KOPT-K1 (cell line): ENCODE measurements around the gene DNAH2.

Experiments
- H3K27ac ChIP-seq: fragments of 200-600 bp; sonication (generic); 2 replicates; pipeline ENCODE4 v1.5.1; 2016; ENCODE audit warnings: antibody characterized with exemption, mild to moderate bottlenecking, low read depth, low read length; ENCODE audit not compliant: poor library complexity, severe bottlenecking
- H3K36me3 ChIP-seq: fragments of 200-600 bp; sonication (generic); 2 replicates; pipeline ENCODE4 v1.5.1; 2017; ENCODE audit warnings: antibody characterized with exemption, mild to moderate bottlenecking, low read length, moderate library complexity; ENCODE audit not compliant: insufficient read depth
- H3K9me3 ChIP-seq: fragments of 200-600 bp; sonication (generic); 2 replicates; pipeline ENCODE4 v1.5.1; 2017; ENCODE audit warnings: antibody characterized with exemption, low read length, mild to moderate bottlenecking; ENCODE audit not compliant: insufficient read depth, poor library complexity, severe bottlenecking

The DNAH2 gene

GRCh38 chr17:7825206-7825990, 107.9 kb downstream of the DNAH2 start:
- no peaks in the 10 kb centered on the region for H3K36me3 ChIP-seq
- H3K9me3 ChIP-seq = no peaks in the 10 kb centered on the region
- no peak overlapping the region for H3K27ac ChIP-seq

- Histone ChIP-seq H3K36me3 (no peaks in the 10 kb centered on the region), H3K9me3 (no peaks in the 10 kb centered on the region), H3K27ac (no peak overlapping the region)
Measured at GRCh38 chr17:7830616-7831015, 113.1 kb downstream of the DNAH2 start.

- Histone ChIP-seq H3K9me3 (no peaks in the 10 kb centered on the region), H3K36me3 (no peaks in the 10 kb centered on the region), H3K27ac (no peak overlapping the region)
Measured at GRCh38 chr17:7831233-7831632, 113.7 kb downstream of the DNAH2 start.

GRCh38 chr17:7832431-7832830, 114.9 kb downstream of the DNAH2 start:
- no peaks in the 10 kb centered on the region for H3K9me3 ChIP-seq
- no peak overlapping the region for H3K27ac ChIP-seq
- H3K36me3 ChIP-seq = no peaks in the 10 kb centered on the region

- no peaks in the 10 kb centered on the region for H3K9me3 ChIP-seq
- H3K36me3 ChIP-seq = no peaks in the 10 kb centered on the region
- H3K27ac ChIP-seq = no peak overlapping the region
Measured at GRCh38 chr17:7833011-7833794, 115.7 kb downstream of the DNAH2 start.

GRCh38 chr17:7833795-7834541, 116.4 kb downstream of the DNAH2 start, which contains the start of gene KDM6B:
Gene KDM6B (plus strand): TSS chr17:7834217. CDS start chr17:7845555, 11,338 bp downstream.
- H3K36me3 ChIP-seq = no peaks in the 10 kb centered on the region
- H3K27ac ChIP-seq = peak within 1 kb of the TSS; percentile 88
- no peaks in the 10 kb centered on the region for H3K9me3 ChIP-seq

- Histone ChIP-seq H3K9me3 (no peaks in the 10 kb centered on the region), H3K36me3 (no peaks in the 10 kb centered on the region), H3K27ac (peak overlapping the region; percentile 88)
Measured at GRCh38 chr17:7834542-7834956, 117.0 kb downstream of the DNAH2 start.

- H3K27ac ChIP-seq = peak overlapping the region; percentile 88
Measured at GRCh38 chr17:7834957-7835813, 117.6 kb downstream of the DNAH2 start.

GRCh38 chr17:7835814-7836595, 118.5 kb downstream of the DNAH2 start:
- Histone ChIP-seq H3K9me3 (no peaks in the 10 kb centered on the region), H3K27ac (peak overlapping the region; percentile 88), H3K36me3 (0 out of 2 replicates have a peak, but pooled peaks cover 6% of the 10 kb centered on the region)

More at GRCh38 chr17:7834957-7835813, 117.6 kb downstream of the DNAH2 start:
- Histone ChIP-seq H3K9me3 (no peaks in the 10 kb centered on the region), H3K36me3 (no peaks in the 10 kb centered on the region)

GRCh38 chr17:7836596-7837407, 119.3 kb downstream of the DNAH2 start:
- H3K27ac ChIP-seq = peak overlapping the region; percentile 88
- H3K9me3 ChIP-seq = no peaks in the 10 kb centered on the region
- 0 out of 2 replicates have a peak, but pooled peaks cover 6% of the 10 kb centered on the region for H3K36me3 ChIP-seq

- Histone ChIP-seq H3K27ac (peak overlapping the region; percentile 88), H3K9me3 (no peaks in the 10 kb centered on the region), H3K36me3 (0 out of 2 replicates have a peak, but pooled peaks cover 6% of the 10 kb centered on the region)
Measured at GRCh38 chr17:7837408-7838088, 120.0 kb downstream of the DNAH2 start.
